Fibroblast of mammary gland (primary cell): ENCODE results near the gene ZNF778.
"Not testable (repeated sequence)": the region's sequence is repeated elsewhere in the genome, so short reads cannot be mapped to it uniquely, and the experiment has no call there.

Experiments
- DNase-seq: peaks from one replicate; pipeline ENCODE4 v3.0.0-alpha.2; 2010; ENCODE audit warnings: low read depth
- H3K4me3 ChIP-seq: 2 replicates; pipeline ENCODE4 v1.5.1; 2011; ENCODE audit warnings: low read depth, mild to moderate bottlenecking, low read length, moderate library complexity; ENCODE audit not compliant: control insufficient read depth
- CTCF ChIP-seq: conservative IDR thresholded peaks from 2 replicates; pipeline ENCODE4 v1.5.1; 2011; ENCODE audit warnings: low read depth, low read length, inconsistent platforms; ENCODE audit not compliant: control insufficient read depth, insufficient read depth

The ZNF778 gene

DNA sequence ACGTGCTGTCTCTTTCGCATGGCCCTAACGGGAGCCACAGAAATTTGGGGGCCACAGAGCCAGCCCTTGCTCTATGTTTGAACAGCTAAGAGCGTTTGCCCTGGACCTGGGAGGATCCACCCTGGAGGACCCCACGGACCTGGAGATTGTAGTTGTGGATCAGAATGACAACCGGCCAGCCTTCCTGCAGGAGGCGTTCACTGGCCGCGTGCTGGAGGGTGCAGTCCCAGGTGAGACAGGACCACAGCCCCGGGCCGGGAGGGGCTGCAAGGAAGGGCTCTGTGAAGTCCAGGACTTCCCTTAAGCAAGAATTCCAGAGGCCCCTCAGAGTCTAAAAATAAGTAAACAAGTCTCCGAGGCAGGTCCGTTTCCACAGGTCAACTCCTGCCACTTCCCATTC lies 34.0 kb upstream of the ZNF778 start:
- H3K4me3 ChIP-seq, result no peak overlapping the region
- TF ChIP-seq CTCF, result no peak
- DNase-seq, result no peak

DNA sequence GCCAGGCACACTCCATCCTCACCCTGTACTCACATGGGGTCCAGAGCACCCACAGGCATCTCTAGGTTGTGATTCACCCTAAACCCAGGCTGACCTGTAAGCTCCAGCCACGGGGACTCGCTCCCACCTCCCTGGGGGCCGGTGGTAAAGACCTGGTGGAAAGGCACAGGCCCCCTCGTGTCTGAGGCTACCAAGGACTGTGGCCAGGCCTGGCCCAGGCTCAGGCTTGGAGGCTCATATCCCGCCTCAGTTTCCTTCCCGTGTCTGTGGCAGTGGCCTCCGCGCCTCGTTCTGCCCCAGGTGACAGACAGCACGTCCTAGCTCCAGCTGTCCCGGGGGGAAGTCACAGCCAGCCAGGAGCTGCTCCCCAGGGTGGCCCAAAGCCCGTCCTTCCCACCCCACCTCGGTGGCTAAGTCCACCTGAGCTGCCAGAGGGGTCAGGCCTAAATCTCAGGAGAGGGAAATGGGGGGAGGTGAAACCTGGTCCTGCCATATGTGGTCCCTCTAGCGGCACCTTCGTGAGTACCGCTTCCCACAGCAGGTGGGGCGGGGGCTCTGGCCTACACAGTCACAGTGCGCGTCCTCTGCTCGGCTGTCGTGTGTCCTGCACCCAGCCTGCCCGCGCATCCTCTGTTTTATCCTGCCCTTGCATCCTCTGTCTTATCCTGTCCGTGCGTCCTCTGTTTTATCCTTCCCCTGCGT lies 33.4 kb upstream of the ZNF778 start:
- DNase-seq, result no peak
- no peak overlapping the region for H3K4me3 ChIP-seq
- TF ChIP-seq CTCF, result no peak

GRCh38 chr16:89184677-89184932 lies 32.9 kb upstream of the ZNF778 start:
- DNase-seq, result no peak
- no peak overlapping the region for H3K4me3 ChIP-seq
- TF ChIP-seq CTCF, result no peak

GRCh38 chr16:89184933-89185794 lies 32.3 kb upstream of the ZNF778 start:
- no peak for DNase-seq
- TF ChIP-seq CTCF, result no peak
- H3K4me3 ChIP-seq, result no peak overlapping the region

DNA sequence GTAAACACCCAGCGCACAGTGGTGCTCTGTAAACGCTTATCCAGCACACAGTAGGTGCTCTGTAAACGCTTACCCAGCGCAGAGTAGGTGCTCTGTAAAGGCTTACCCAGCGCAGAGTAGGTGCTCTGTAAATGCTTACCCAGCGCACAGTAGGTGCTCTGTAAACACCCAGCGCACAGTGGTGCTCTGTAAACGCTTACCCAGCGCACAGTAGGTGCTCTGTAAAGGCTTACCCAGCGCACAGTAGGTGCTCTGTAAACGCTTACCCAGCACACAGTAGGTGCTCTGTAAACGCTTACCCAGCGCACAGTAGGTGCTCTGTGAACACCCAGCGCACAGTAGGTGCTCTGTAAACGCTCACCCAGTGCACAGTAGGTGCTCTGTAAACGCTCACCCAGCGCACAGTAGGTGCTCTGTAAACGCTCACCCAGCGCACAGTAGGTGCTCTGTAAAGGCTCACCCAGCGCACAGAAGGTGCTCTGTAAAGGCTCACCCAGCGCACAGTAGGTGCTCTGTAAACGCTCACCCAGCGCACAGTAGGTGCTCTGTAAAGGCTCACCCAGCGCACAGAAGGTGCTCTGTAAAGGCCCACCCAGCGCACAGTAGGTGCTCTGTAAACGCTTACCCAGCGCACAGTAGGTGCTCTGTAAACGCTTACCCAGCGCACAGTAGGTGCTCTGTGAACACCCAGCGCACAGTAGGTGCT lies 31.5 kb upstream of the ZNF778 start:
- DNase-seq, H3K4me3 ChIP-seq: not testable (repeated sequence)

- DNase-seq, H3K4me3 ChIP-seq: not testable (repeated sequence)
Observed at GRCh38 chr16:89186593-89187031, 30.9 kb upstream of the ZNF778 start.

- DNase-seq, result peak; percentile 7
- no peak for TF ChIP-seq CTCF
- no peak overlapping the region for H3K4me3 ChIP-seq
Observed at GRCh38 chr16:89187032-89187769, 30.3 kb upstream of the ZNF778 start.
